GM12878 (cell line): ENCODE measurements around the gene GRB10. TPM values are rescaled to one million over a fixed set of nuclear protein-coding genes. Genes with fewer than 3 reads are reported as not detected.

ENCODE experiments used
- ATAC-seq: fragments of 200-7000 bp; cut with Tn5 transposase; 3 replicates; pipeline ENCODE4 v1.9.1; 2020; ENCODE audit warnings: mild to moderate bottlenecking, moderate library complexity
- BruUV-seq: library from RNA; stranded (reverse); fragments of 400-500 nt; replicated peaks from 2 replicates; lab custom pipeline; 2021; lab: Mats Ljungman, UMichigan
- CTCF ChIA-PET: fragments of 300-600 bp; sonication (Branson Sonifier 250); formaldehyde crosslinking; extraction: SDS; loops from one replicate; lab custom pipeline; 2021; ENCODE audit warnings: inconsistent platforms; lab: Yijun Ruan, JAX
- POLR2A ChIA-PET: fragments of 350-600 bp; formaldehyde crosslinking; extraction: SDS; loops from one replicate; lab custom pipeline; 2021; ENCODE audit warnings: inconsistent platforms; lab: Charles Lee
- RAD21 ChIA-PET: fragments of 300-600 bp; sonication (Branson Sonifier 250); formaldehyde crosslinking; loops from one replicate; lab custom pipeline; 2023; ENCODE audit warnings: antibody characterized with exemption; ENCODE audit not compliant: unreplicated experiment; lab: Charles Lee
- SMC1A ChIA-PET: fragments of 300-600 bp; sonication (Branson Sonifier 250); formaldehyde crosslinking; loops from one replicate; lab custom pipeline; 2023; ENCODE audit not compliant: unreplicated experiment, uncharacterized antibody; lab: Charles Lee
- DNase-seq: peaks from one replicate; pipeline ENCODE4 v3.0.0-alpha.2; 2011; ENCODE audit warnings: low read depth, low spot score
- FAIRE-seq: peaks from 3 replicates; lab custom pipeline; 2011; peaks lifted over from hg19 to GRCh38; lab: Jason Lieb, UNC
- H2AFZ ChIP-seq: 2 replicates; pipeline ENCODE4 v1.6.0; 2011; ENCODE audit warnings: low read depth, low read length, control low read depth; ENCODE audit not compliant: control insufficient read depth
- H3K27ac ChIP-seq: 2 replicates; pipeline ENCODE4 v1.5.1; 2011; ENCODE audit warnings: control low read depth; ENCODE audit not compliant: control insufficient read depth, insufficient read depth
- H3K27me3 ChIP-seq, 2 experiments: replicated peaks in 1 of 2; 2 replicates each; pipeline versions ENCODE4 v1.6.0 to v1.6.1; 2011; ENCODE audit warnings: low read length in 1 of 2; ENCODE audit not compliant: control insufficient read depth in 2 of 2, insufficient read depth in 2 of 2
- H3K36me3 ChIP-seq, 2 experiments: 2 replicates each; pipeline ENCODE4 v1.5.1; 2011; ENCODE audit warnings: low read length in 1 of 2; ENCODE audit not compliant: control insufficient read depth in 2 of 2, insufficient read depth in 2 of 2
- H3K4me1 ChIP-seq: 2 replicates; pipeline ENCODE4 v1.6.1; 2011; ENCODE audit warnings: mild to moderate bottlenecking, low read length, moderate library complexity, mixed read lengths; ENCODE audit not compliant: control insufficient read depth, insufficient read depth
- H3K4me2 ChIP-seq: 2 replicates; pipeline ENCODE4 v1.6.0; 2011; ENCODE audit warnings: control low read depth; ENCODE audit not compliant: control insufficient read depth, insufficient read depth
- H3K4me3 ChIP-seq: fragments of 200-600 bp; sonication (generic); 2 replicates; pipeline ENCODE4 v1.5.1; 2016
- H3K79me2 ChIP-seq: 2 replicates; pipeline ENCODE4 v1.6.0; 2011; ENCODE audit warnings: low read length; ENCODE audit not compliant: control insufficient read depth, insufficient read depth
- H3K9ac ChIP-seq: 2 replicates; pipeline ENCODE4 v1.8.0; 2011; ENCODE audit warnings: low read length, control low read depth, mixed read lengths; ENCODE audit not compliant: control insufficient read depth, insufficient read depth
- H3K9me3 ChIP-seq: replicated peaks from 3 replicates; pipeline ENCODE4 v1.5.1; 2011; ENCODE audit warnings: mild to moderate bottlenecking, low read length; ENCODE audit not compliant: control insufficient read depth, insufficient read depth
- H4K20me1 ChIP-seq: 2 replicates; pipeline ENCODE4 v1.6.0; 2011; ENCODE audit not compliant: control insufficient read depth, insufficient read depth
- BRCA1 ChIP-seq: IDR thresholded peaks from 2 replicates; pipeline ENCODE4 v1.6.1; 2011; ENCODE audit warnings: low read depth, low read length, improper control_type of control experiment
- CREB1 ChIP-seq: IDR thresholded peaks from 2 replicates; pipeline ENCODE4 v1.6.1; 2012; ENCODE audit warnings: low read depth, mild to moderate bottlenecking, inconsistent platforms
- MAX ChIP-seq: IDR thresholded peaks from 2 replicates; pipeline ENCODE4 v1.6.1; 2012; ENCODE audit warnings: low read depth, low read length, improper control_type of control experiment
- NBN ChIP-seq: fragments of 450-650 bp; IDR thresholded peaks from 2 replicates; pipeline ENCODE4 v1.6.1; 2016
- PKNOX1 ChIP-seq: fragments of 450-650 bp; IDR thresholded peaks from 2 replicates; pipeline ENCODE4 v1.6.1; 2016; ENCODE audit warnings: mild to moderate bottlenecking
- RAD51 ChIP-seq: fragments of 450-650 bp; IDR thresholded peaks from 2 replicates; pipeline ENCODE4 v1.6.1; 2016; ENCODE audit warnings: moderate library complexity, mild to moderate bottlenecking, inconsistent platforms
- RUNX3 ChIP-seq: IDR thresholded peaks from 2 replicates; pipeline ENCODE4 v1.6.1; 2012; ENCODE audit warnings: low read length, inconsistent platforms
- STAT3 ChIP-seq: IDR thresholded peaks from 2 replicates; pipeline ENCODE4 v1.6.1; 2011; ENCODE audit warnings: low read depth, low read length, improper control_type of control experiment
- TBL1XR1 ChIP-seq: IDR thresholded peaks from 2 replicates; pipeline ENCODE4 v1.6.1; 2012; ENCODE audit warnings: low read depth, low read length, improper control_type of control experiment
- TCF3 ChIP-seq: IDR thresholded peaks from 2 replicates; pipeline ENCODE4 v1.6.1; 2012; ENCODE audit warnings: low read depth, mild to moderate bottlenecking, low read length, borderline replicate concordance; ENCODE audit not compliant: insufficient read depth
- USF2 ChIP-seq: IDR thresholded peaks from 2 replicates; pipeline ENCODE4 v1.6.1; 2011; ENCODE audit warnings: low read depth, low read length, improper control_type of control experiment, borderline replicate concordance
- WRNIP1 ChIP-seq: IDR thresholded peaks from 2 replicates; pipeline ENCODE4 v1.6.1; 2011; ENCODE audit warnings: low read depth, low read length, improper control_type of control experiment, borderline replicate concordance
- ZNF687 ChIP-seq: fragments of 450-650 bp; IDR thresholded peaks from 2 replicates; pipeline ENCODE4 v1.6.1; 2017; ENCODE audit warnings: mild to moderate bottlenecking, moderate library complexity
- ZZZ3 ChIP-seq: IDR thresholded peaks from 2 replicates; pipeline ENCODE4 v1.6.1; 2011; ENCODE audit warnings: low read depth; ENCODE audit not compliant: control insufficient read depth, insufficient read length
- WGBS: methylation state at CpG from one replicate; pipeline ENCODE4 v1.1.6; 2016; ENCODE audit warnings: low lambda C conversion rate; ENCODE audit not compliant: insufficient replicate concordance, insufficient coverage; ENCODE audit errors: missing lambda C conversion rate; 5-methylcytosine and 5-hydroxymethylcytosine counted together
- in situ Hi-C: fragments of 300-500 bp; cut with MboI; formaldehyde crosslinking; loops from 9 replicates; pipeline ENCODE4 v1.14.3; 2018; ENCODE audit warnings: mixed read lengths
- intact Hi-C: fragments of 100-400 bp; cut with micrococcal nuclease; formaldehyde crosslinking; loops from one replicate; pipeline ENCODE4 v1.14.2; 2022; ENCODE audit not compliant: unreplicated experiment
- polyA plus RNA-seq, 11 experiments: library from polyadenylated mRNA; depleted of rRNA in 4 of 11; unstranded in 6 of 11; stranded (reverse) in 5 of 11; fragments of >200 nt; fragmentation: Nextera tagmentation in 4 of 11; fragmentation: Illumina TruSeq in 1 of 11; extraction: Ambion mirVana in 4 of 11; extraction: Trizol in 1 of 11; gene quantifications; 1 replicate in 1 of 11; 2 replicates in 10 of 11; pipeline versions ENCODE4 v1.2.1 to v1.2.3, GENCODE V29; 2011 to 2016; ENCODE audit warnings: inconsistent platforms in 2 of 11, missing spikeins in 2 of 11, low read depth in 1 of 11
- total RNA-seq, 4 experiments: library from RNA; depleted of rRNA in 3 of 4; stranded (reverse); fragments of >200 nt in 3 of 4; fragmentation: Illumina TruSeq in 1 of 4; extraction: Trizol in 1 of 4; gene quantifications; 2 replicates each; pipeline versions ENCODE4 v1.2.1 to v1.2.3, GENCODE V29; 2013 to 2021

Gene GRB10
- total and polyA plus RNA-seq, 10 of the 15 experiments (the other 5 are each of a cell fraction or from before 2014, with no cell fraction given) = 0.04 to 0.33 TPM; not detected in 8

- no peak for TF ChIP-seq TCF3
- TF ChIP-seq CREB1 = no peak
- no peak for TF ChIP-seq USF2
- TF ChIP-seq, all 136 proteins: peak for 0
These were observed 125.3 kb downstream of the GRB10 start (continued) for GRCh38 chr7:50657341-50657873.

GRCh38 chr7:50656141-50656895 lies 126.4 kb downstream of the GRB10 start:
- no TSS peak for BruUV-seq
- no peak overlapping the region for H3K4me2 ChIP-seq
- DNase-seq (no peak), ATAC-seq (no peak), FAIRE-seq (no peak)
- ChIA-PET POLR2A (no interaction called here), RAD21 (interaction anchor here (0.5 to 0.8 kb wide), 2 partner anchors 189 to 707 kb away, joined by 3 to 4 read pairs; no protein-coding TSS in a partner anchor), CTCF (no interaction called here), SMC1A (no interaction called here)
- no peaks in the 10 kb centered on the region for H4K20me1 ChIP-seq
- no peaks in the 10 kb centered on the region; the same call in 2 of the 3 replicates for H3K9me3 ChIP-seq
- H3K36me3 ChIP-seq = no peaks in the 10 kb centered on the region
- no peak overlapping the region for H3K27ac ChIP-seq
- H3K27me3 ChIP-seq = peaks cover 0 to 4% of the 10 kb centered on the region in 2 experiments; a peak in 1 of 4 replicates
- no peak overlapping the region for H3K4me3 ChIP-seq
- peaks cover 18% of the 10 kb centered on the region for H3K4me1 ChIP-seq
- H3K9ac ChIP-seq = no peak overlapping the region
- no peaks in the 10 kb centered on the region for H3K79me2 ChIP-seq
- TF ChIP-seq RAD51 = no peak
- TF ChIP-seq BRCA1 = no peak
- TF ChIP-seq ZZZ3 = no peak
- no peak for TF ChIP-seq MAX
- no peak for TF ChIP-seq PKNOX1
- TF ChIP-seq WRNIP1 = no peak
- no peak for TF ChIP-seq ZNF687
- no peak for TF ChIP-seq TBL1XR1
- no peak for TF ChIP-seq STAT3
- TF ChIP-seq RUNX3 = no peak
- no peak for TF ChIP-seq NBN
- in situ Hi-C loops = no loop called here
- intact Hi-C loops = no loop called here
- H2AFZ ChIP-seq = no peak overlapping the region
- 37% methylated on average over 16 of the region's 16 CpGs for WGBS
